Smooth muscle cell (in vitro differentiated cells): Measurements from ENCODE around the gene LTBP2. TPM values are rescaled to one million over a fixed set of nuclear protein-coding genes. Genes with fewer than 3 reads are reported as not detected.

ENCODE experiments used
- DNase-seq: peaks from one replicate; lab custom pipeline; 2025; ENCODE audit not compliant: unreplicated experiment; lab: John Stamatoyannopoulos, UW
- H2AFZ ChIP-seq: fragments of 200-600 bp; sonication (generic); 2 replicates; pipeline ENCODE4 v1.6.0; 2016; ENCODE audit warnings: antibody characterized with exemption, low read depth, mild to moderate bottlenecking
- H3F3A ChIP-seq: fragments of 200-600 bp; sonication (generic); 2 replicates; pipeline ENCODE4 v1.6.0; 2017; ENCODE audit warnings: antibody characterized with exemption, low read depth
- H3K27ac ChIP-seq: fragments of 200-600 bp; sonication (generic); 2 replicates; pipeline ENCODE4 v1.5.1; 2016; ENCODE audit warnings: low read depth, mild to moderate bottlenecking
- H3K27me3 ChIP-seq: fragments of 200-600 bp; sonication (generic); 2 replicates; pipeline ENCODE4 v1.6.1; 2016; ENCODE audit warnings: low read depth, mild to moderate bottlenecking
- H3K36me3 ChIP-seq: fragments of 200-600 bp; sonication (generic); 2 replicates; pipeline ENCODE4 v1.5.1; 2016; ENCODE audit warnings: low read depth
- H3K4me1 ChIP-seq: fragments of 200-600 bp; sonication (generic); 2 replicates; pipeline ENCODE4 v1.5.1; 2016; ENCODE audit warnings: low read depth
- H3K4me2 ChIP-seq: fragments of 200-600 bp; sonication (generic); 2 replicates; pipeline ENCODE4 v1.6.0; 2016; ENCODE audit warnings: mild to moderate bottlenecking
- H3K4me3 ChIP-seq: fragments of 200-600 bp; sonication (generic); 2 replicates; pipeline ENCODE4 v1.5.1; 2016; ENCODE audit warnings: mild to moderate bottlenecking
- H3K79me2 ChIP-seq: fragments of 200-600 bp; sonication (generic); 2 replicates; pipeline ENCODE4 v1.6.0; 2016; ENCODE audit warnings: low read depth, mild to moderate bottlenecking
- H3K9ac ChIP-seq: fragments of 200-600 bp; sonication (generic); 2 replicates; pipeline ENCODE4 v1.6.0; 2016; ENCODE audit warnings: low read depth
- H3K9me3 ChIP-seq: fragments of 200-600 bp; sonication (generic); replicated peaks from 2 replicates; pipeline ENCODE4 v1.5.1; 2016; ENCODE audit warnings: low read depth
- H4K20me1 ChIP-seq: fragments of 200-600 bp; sonication (generic); 2 replicates; pipeline ENCODE4 v1.6.0; 2016; ENCODE audit warnings: low read depth
- CTCF ChIP-seq: fragments of 200-600 bp; sonication (generic); IDR thresholded peaks from 2 replicates; pipeline ENCODE4 v1.5.1; 2017; ENCODE audit warnings: borderline replicate concordance, mild to moderate bottlenecking, antibody characterized with exemption; ENCODE audit not compliant: insufficient read depth, poor library complexity, severe bottlenecking
- WGBS: methylation state at CpG from one replicate; pipeline ENCODE4 v1.1.7; 2016; ENCODE audit warnings: low lambda C conversion rate; 5-methylcytosine and 5-hydroxymethylcytosine counted together
- polyA plus RNA-seq: library from polyadenylated mRNA; unstranded; fragments of >200 nt; fragmentation: Nextera tagmentation; extraction: Ambion mirVana; gene quantifications from 2 replicates; pipeline ENCODE4 v1.2.1, GENCODE V29; 2016
- total RNA-seq: library from RNA; depleted of rRNA; stranded (reverse); fragments of >200 nt; gene quantifications from 2 replicates; pipeline ENCODE4 v1.2.3, GENCODE V29; 2014

LTBP2 gene
- total and polyA plus RNA-seq, 2 experiments from 2014 or later: 90.1 to 108 TPM

GRCh38 chr14:74511966-74512830 is 99.8 kb downstream of the LTBP2 start:
- DNase-seq: no peak
- H3K4me3 ChIP-seq: no peak overlapping the region
- no peak overlapping the region for H2AFZ ChIP-seq
- no peaks in the 10 kb centered on the region for H4K20me1 ChIP-seq
- no peaks in the 10 kb centered on the region for H3F3A ChIP-seq
- no peak for TF ChIP-seq CTCF
- H3K9me3 ChIP-seq: no peaks in the 10 kb centered on the region
- peaks cover 5% of the 10 kb centered on the region for H3K36me3 ChIP-seq
- H3K9ac ChIP-seq: no peak overlapping the region
- 91% methylated on average over 10 of the region's 10 CpGs for WGBS
- H3K4me1 ChIP-seq: peaks cover 7% of the 10 kb centered on the region
- H3K79me2 ChIP-seq: no peaks in the 10 kb centered on the region
- H3K27ac ChIP-seq: no peak overlapping the region
- H3K4me2 ChIP-seq: no peak overlapping the region
- H3K27me3 ChIP-seq: no peaks in the 10 kb centered on the region

GRCh38 chr14:74510959-74511409 is 101.1 kb downstream of the LTBP2 start:
- H3K79me2 ChIP-seq: no peaks in the 10 kb centered on the region
- H3K27ac ChIP-seq: no peak overlapping the region
- no peaks in the 10 kb centered on the region for H3F3A ChIP-seq
- no peak overlapping the region for H3K9ac ChIP-seq
- no peaks in the 10 kb centered on the region for H3K9me3 ChIP-seq
- no peak for TF ChIP-seq CTCF
- no peak overlapping the region for H3K4me2 ChIP-seq
- no peaks in the 10 kb centered on the region for H3K27me3 ChIP-seq
- no peak overlapping the region for H3K4me3 ChIP-seq
- peaks cover 5% of the 10 kb centered on the region for H3K36me3 ChIP-seq
- DNase-seq: no peak
- no peaks in the 10 kb centered on the region for H4K20me1 ChIP-seq
- H2AFZ ChIP-seq: no peak overlapping the region
- H3K4me1 ChIP-seq: peaks cover 7% of the 10 kb centered on the region
- 85% methylated on average over 10 of the region's 10 CpGs for WGBS

- DNase-seq: no peak
- H3K4me3 ChIP-seq: no peak overlapping the region
- H3K27ac ChIP-seq: no peak overlapping the region
- WGBS: 69% methylated on average over 21 of the region's 21 CpGs
- H2AFZ ChIP-seq: no peak overlapping the region
- no peaks in the 10 kb centered on the region for H3K27me3 ChIP-seq
- H3K9me3 ChIP-seq: no peaks in the 10 kb centered on the region
- H3K36me3 ChIP-seq: peaks cover 5% of the 10 kb centered on the region
- H4K20me1 ChIP-seq: no peaks in the 10 kb centered on the region
- H3K9ac ChIP-seq: no peak overlapping the region
- H3F3A ChIP-seq: no peaks in the 10 kb centered on the region
- peaks cover 7% of the 10 kb centered on the region for H3K4me1 ChIP-seq
- H3K79me2 ChIP-seq: no peaks in the 10 kb centered on the region
- no peak for TF ChIP-seq CTCF
- no peak overlapping the region for H3K4me2 ChIP-seq
These were observed 101.7 kb downstream of the LTBP2 start for GRCh38 chr14:74510223-74510931.
